ENCODE results near the gene POC5. TPM values are rescaled to one million over a fixed set of nuclear protein-coding genes. Genes with fewer than 3 reads are reported as not detected.

The POC5 gene
- total RNA-seq, 1 donor from 2014 or later, result 10.7 TPM

DNA sequence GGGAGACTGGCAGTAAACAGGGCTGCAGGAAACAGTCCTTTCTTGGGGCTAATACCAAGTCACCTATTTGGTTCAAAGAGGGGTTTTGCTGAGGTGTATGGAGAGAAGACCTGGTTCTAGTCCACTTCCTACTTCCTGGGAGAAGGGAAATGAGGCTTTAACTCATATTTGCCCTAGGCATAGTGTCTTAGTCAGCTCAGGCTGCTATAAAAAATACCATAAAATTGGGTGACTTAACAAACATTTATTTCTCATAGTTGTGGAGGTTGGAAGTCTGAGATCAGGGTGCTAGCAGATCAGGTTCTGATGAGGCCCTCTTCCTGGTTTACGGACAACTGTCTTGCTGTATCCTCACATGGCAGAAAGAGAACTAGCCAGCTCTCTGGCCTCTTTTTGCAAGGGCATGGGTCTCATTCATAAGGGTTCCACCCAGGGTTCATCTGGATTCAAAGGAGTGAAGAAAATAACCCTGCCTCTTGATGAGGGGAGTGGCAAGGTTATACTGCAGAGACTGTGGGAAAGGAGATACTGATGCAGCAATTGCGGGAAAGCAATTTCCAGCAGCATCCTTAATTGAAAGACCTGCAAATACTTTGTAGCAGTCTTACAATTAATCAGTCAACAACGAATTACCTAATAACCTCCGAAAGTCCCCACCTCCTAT, 65.5 kb downstream of the POC5 start:
- H3K9me3 ChIP-seq, result no peaks in the 10 kb centered on the region
- no peak overlapping the region for H3K4me3 ChIP-seq
- TF ChIP-seq, protein P1, sequence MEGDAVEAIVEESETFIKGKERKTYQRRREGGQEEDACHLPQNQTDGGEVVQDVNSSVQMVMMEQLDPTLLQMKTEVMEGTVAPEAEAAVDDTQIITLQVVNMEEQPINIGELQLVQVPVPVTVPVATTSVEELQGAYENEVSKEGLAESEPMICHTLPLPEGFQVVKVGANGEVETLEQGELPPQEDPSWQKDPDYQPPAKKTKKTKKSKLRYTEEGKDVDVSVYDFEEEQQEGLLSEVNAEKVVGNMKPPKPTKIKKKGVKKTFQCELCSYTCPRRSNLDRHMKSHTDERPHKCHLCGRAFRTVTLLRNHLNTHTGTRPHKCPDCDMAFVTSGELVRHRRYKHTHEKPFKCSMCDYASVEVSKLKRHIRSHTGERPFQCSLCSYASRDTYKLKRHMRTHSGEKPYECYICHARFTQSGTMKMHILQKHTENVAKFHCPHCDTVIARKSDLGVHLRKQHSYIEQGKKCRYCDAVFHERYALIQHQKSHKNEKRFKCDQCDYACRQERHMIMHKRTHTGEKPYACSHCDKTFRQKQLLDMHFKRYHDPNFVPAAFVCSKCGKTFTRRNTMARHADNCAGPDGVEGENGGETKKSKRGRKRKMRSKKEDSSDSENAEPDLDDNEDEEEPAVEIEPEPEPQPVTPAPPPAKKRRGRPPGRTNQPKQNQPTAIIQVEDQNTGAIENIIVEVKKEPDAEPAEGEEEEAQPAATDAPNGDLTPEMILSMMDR (IDR thresholded peaks at IDR 0.05), result no peak
- H3K36me3 ChIP-seq, result no peaks in the 10 kb centered on the region
- no peak overlapping the region for H3K27ac ChIP-seq
- no peak for DNase-seq
- no peaks in the 10 kb centered on the region for H3K27me3 ChIP-seq (ENCODE audit: low read depth)
- no peak for ATAC-seq
- intact Hi-C loops (cut with DNase I), result no loop called here
- no peaks in the 10 kb centered on the region for H3K4me1 ChIP-seq

- ATAC-seq, result no peak
- H3K36me3 ChIP-seq, result no peaks in the 10 kb centered on the region
- intact Hi-C loops (cut with DNase I), result no loop called here
- no peaks in the 10 kb centered on the region for H3K9me3 ChIP-seq
- no peak overlapping the region for H3K4me3 ChIP-seq
- H3K4me1 ChIP-seq, result no peaks in the 10 kb centered on the region
- H3K27ac ChIP-seq, result no peak overlapping the region
- H3K27me3 ChIP-seq (ENCODE audit: low read depth), result no peaks in the 10 kb centered on the region
- TF ChIP-seq, protein P1 (IDR thresholded peaks at IDR 0.05), result no peak
- no peak for DNase-seq
These were observed 68.5 kb downstream of the POC5 start for GRCh38 chr5:75648712-75649111.

- intact Hi-C loops (cut with DNase I), result no loop called here
- Histone ChIP-seq H3K4me1 (no peaks in the 10 kb centered on the region), H3K27me3 (ENCODE audit: low read depth) (no peaks in the 10 kb centered on the region), H3K36me3 (no peaks in the 10 kb centered on the region), H3K27ac (no peak overlapping the region), H3K9me3 (no peaks in the 10 kb centered on the region), H3K4me3 (no peak overlapping the region)
- ATAC-seq (no peak), DNase-seq (no peak)
- TF ChIP-seq, protein P1 (IDR thresholded peaks at IDR 0.05), result no peak
These were observed 76.4 kb downstream of the POC5 start for GRCh38 chr5:75640826-75641225.

GRCh38 chr5:75640395-75640794, 76.8 kb downstream of the POC5 start:
- DNase-seq (no peak), ATAC-seq (no peak)
- TF ChIP-seq, protein P1 (IDR thresholded peaks at IDR 0.05), result no peak
- H3K4me3 ChIP-seq, result no peak overlapping the region
- intact Hi-C loops (cut with DNase I), result no loop called here
- no peaks in the 10 kb centered on the region for H3K9me3 ChIP-seq
- H3K27me3 ChIP-seq (ENCODE audit: low read depth), result no peaks in the 10 kb centered on the region
- no peaks in the 10 kb centered on the region for H3K36me3 ChIP-seq
- no peak overlapping the region for H3K27ac ChIP-seq
- no peaks in the 10 kb centered on the region for H3K4me1 ChIP-seq

DNA sequence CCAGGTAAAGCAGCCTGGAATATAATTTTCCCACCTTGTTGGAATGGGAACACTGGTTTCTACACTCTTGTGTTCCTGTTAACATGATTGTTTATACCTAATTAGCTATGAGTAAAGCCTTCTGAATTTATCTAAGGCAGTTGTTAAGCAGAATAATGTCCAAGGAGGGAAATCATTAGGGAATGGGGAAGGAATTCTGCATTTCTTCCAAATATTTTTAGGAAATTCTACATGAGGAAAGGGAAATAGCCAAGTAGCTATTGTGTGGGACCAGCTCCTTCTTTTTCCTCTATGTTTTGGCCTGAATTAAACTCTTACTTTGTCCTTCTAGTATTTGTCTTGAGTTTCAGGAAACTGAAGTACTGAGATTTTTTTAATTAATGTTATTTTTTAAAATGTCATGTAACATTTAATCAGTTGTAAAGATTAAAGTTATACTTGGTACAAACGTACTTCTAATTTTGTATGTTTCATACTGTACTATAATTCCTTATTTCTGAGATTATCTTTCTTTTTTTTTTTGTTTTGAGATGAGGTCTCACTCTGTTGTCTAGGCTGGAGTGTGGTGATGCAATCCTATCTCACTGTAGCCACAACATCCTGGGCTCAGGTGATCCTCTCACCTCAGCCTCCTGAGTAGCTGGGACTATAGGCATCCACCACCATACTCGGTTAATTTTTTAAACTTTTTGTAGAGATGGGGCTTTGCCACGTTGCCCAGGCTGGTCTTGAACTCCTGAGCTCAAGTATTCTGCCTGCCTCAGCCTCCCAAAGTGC, 77.5 kb downstream of the POC5 start:
- no peaks in the 10 kb centered on the region for H3K9me3 ChIP-seq
- no peak overlapping the region for H3K27ac ChIP-seq
- DNase-seq, result no peak
- no peaks in the 10 kb centered on the region for H3K4me1 ChIP-seq
- H3K4me3 ChIP-seq, result no peak overlapping the region
- ATAC-seq, result no peak
- intact Hi-C loops (cut with DNase I), result no loop called here
- TF ChIP-seq, protein P1 (IDR thresholded peaks at IDR 0.05), result no peak
- H3K27me3 ChIP-seq (ENCODE audit: low read depth), result no peaks in the 10 kb centered on the region
- no peaks in the 10 kb centered on the region for H3K36me3 ChIP-seq
